Hindlimb muscle (tissue), 1 donor: Measurements from ENCODE around the gene GRID2. TPM values are rescaled to one million over a fixed set of nuclear protein-coding genes. Genes with fewer than 3 reads are reported as not detected.
A peak's percentile ranks its signal among the peaks of the same experiment; 100 is the strongest.
"Not testable (repeated sequence)": the region's sequence is repeated elsewhere in the genome, so short reads cannot be mapped to it uniquely, and the experiment has no call there.

Experiments
- DNase-seq: peaks from one replicate; pipeline ENCODE4 v3.0.0-alpha.2; 2013
- polyA plus RNA-seq: library from polyadenylated mRNA; unstranded; fragments of 120-200 nt; gene quantifications from one replicate; pipeline ENCODE4 v1.2.1, GENCODE V29; 2013; ENCODE audit not compliant: insufficient read length

The GRID2 gene
- polyA plus RNA-seq, 1 donor: 0.62 TPM

GRCh38 chr4:92444143-92444843, 140.5 kb downstream of the GRID2 start:
- not testable (repeated sequence) for DNase-seq

- no peak for DNase-seq
Observed at GRCh38 chr4:92445127-92445526, 141.4 kb downstream of the GRID2 start.

- no peak for DNase-seq
Observed at GRCh38 chr4:92447255-92447905, 143.6 kb downstream of the GRID2 start.

- DNase-seq: not testable (repeated sequence)
Observed at GRCh38 chr4:92448176-92448575, 144.4 kb downstream of the GRID2 start.

- no peak for DNase-seq
Observed at GRCh38 chr4:92450694-92451093, 146.9 kb downstream of the GRID2 start.

- no peak for DNase-seq
Observed at GRCh38 chr4:92451782-92452181, 148.0 kb downstream of the GRID2 start.

- not testable (repeated sequence) for DNase-seq
Observed at GRCh38 chr4:92452383-92452782, 148.6 kb downstream of the GRID2 start.

GRCh38 chr4:92455329-92455839, 151.6 kb downstream of the GRID2 start:
- no peak for DNase-seq

GRCh38 chr4:92455951-92456350, 152.2 kb downstream of the GRID2 start:
- peak; percentile 8 for DNase-seq

GRCh38 chr4:92461732-92462131, 158.0 kb downstream of the GRID2 start:
- no peak for DNase-seq

- DNase-seq: no peak
Observed at GRCh38 chr4:92477298-92477697, 173.5 kb downstream of the GRID2 start.

- no peak for DNase-seq
Observed at GRCh38 chr4:92483341-92483740, 179.6 kb downstream of the GRID2 start.

- DNase-seq: no peak
Observed at GRCh38 chr4:92488496-92488895, 184.7 kb downstream of the GRID2 start.

- DNase-seq: no peak
Observed at GRCh38 chr4:92497141-92497540, 193.4 kb downstream of the GRID2 start.

- no peak for DNase-seq
Observed at GRCh38 chr4:92501456-92501855, 197.7 kb downstream of the GRID2 start.

- DNase-seq: no peak
Observed at GRCh38 chr4:92506933-92507332, 203.2 kb downstream of the GRID2 start.

GRCh38 chr4:92514627-92515026, 210.9 kb downstream of the GRID2 start:
- no peak for DNase-seq

- no peak for DNase-seq
Observed at GRCh38 chr4:92516450-92516849, 212.7 kb downstream of the GRID2 start.

GRCh38 chr4:92519727-92520126, 216.0 kb downstream of the GRID2 start:
- DNase-seq: no peak

- DNase-seq: no peak
Observed at GRCh38 chr4:92520563-92520962, 216.8 kb downstream of the GRID2 start.

- DNase-seq: no peak
Observed at GRCh38 chr4:92521941-92522340, 218.2 kb downstream of the GRID2 start.

- DNase-seq: no peak
Observed at GRCh38 chr4:92522356-92522755, 218.6 kb downstream of the GRID2 start.

GRCh38 chr4:92524131-92524530, 220.4 kb downstream of the GRID2 start:
- no peak for DNase-seq

- no peak for DNase-seq
Observed at GRCh38 chr4:92528541-92528940, 224.8 kb downstream of the GRID2 start.
